Transverse colon (tissue), 4 donors: Measurements from ENCODE around the gene NHLH1.

Experiments
- EP300 ChIP-seq: sonication (generic); formaldehyde crosslinking; IDR thresholded peaks from one replicate; pipeline ENCODE4 v1.6.1; 2017; ENCODE audit warnings: antibody characterized with exemption, low read depth
- POLR2A ChIP-seq: fragments of 450-650 bp; IDR thresholded peaks from one replicate; pipeline ENCODE4 v1.6.1; 2016; ENCODE audit warnings: antibody characterized with exemption, mild to moderate bottlenecking, moderate library complexity
- POLR2AphosphoS5 ChIP-seq, 3 donors: sonication (generic); formaldehyde crosslinking; IDR thresholded peaks; one replicate each; pipeline ENCODE4 v1.6.1; 2016; ENCODE audit warnings: antibody characterized with exemption in 3 of 3
- TF ChIP-seq, protein P1 (sequence below), 5 experiments: fragments of 200-600 bp in 3 of 5; fragments of 450-650 bp in 2 of 5; sonication (generic) in 3 of 5; IDR thresholded peaks; 1 replicate in 2 of 5; 2 replicates in 3 of 5; pipeline ENCODE4 v1.5.1; 2016 to 2017; ENCODE audit warnings: antibody characterized with exemption in 5 of 5, inconsistent platforms in 3 of 5, mild to moderate bottlenecking in 2 of 5, moderate library complexity in 1 of 5

DNA sequence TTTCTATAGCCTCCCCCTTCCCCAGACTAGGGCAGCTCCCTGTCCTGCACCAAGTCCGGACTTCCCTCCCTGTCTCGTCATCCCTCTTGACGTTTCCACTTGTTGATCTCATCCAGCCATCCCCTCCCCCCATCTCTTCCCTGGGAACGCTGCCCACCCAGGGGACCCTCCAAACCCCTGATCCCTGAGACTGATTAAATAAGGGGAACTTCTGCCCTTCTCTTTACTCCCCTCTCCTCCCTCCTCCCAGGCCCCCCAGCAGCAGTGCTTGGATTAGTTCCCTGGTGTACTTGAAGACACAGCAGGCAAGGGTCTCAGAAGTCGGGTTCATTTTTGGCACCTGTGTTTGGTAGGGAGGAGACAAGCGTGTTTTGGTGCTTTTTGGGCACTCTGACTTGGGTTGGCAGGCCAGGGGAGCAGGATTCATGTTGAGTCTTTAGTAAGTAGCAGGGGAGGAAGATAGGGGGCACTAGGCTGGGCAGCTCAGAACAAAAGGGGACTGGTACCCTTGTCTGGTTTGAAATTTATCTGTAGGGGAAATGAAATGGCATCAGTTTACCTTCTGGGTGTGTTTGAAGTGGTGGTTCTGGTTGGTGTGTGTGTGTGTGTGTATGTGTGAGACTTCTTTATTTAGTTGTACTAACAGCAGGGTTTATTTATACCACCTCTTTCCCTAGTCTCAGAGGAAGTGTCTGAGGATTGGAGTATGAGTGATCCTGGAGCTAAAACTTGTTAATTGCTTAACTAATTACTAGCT, 44.6 kb downstream of the NHLH1 start:
- TF ChIP-seq, protein P1, sequence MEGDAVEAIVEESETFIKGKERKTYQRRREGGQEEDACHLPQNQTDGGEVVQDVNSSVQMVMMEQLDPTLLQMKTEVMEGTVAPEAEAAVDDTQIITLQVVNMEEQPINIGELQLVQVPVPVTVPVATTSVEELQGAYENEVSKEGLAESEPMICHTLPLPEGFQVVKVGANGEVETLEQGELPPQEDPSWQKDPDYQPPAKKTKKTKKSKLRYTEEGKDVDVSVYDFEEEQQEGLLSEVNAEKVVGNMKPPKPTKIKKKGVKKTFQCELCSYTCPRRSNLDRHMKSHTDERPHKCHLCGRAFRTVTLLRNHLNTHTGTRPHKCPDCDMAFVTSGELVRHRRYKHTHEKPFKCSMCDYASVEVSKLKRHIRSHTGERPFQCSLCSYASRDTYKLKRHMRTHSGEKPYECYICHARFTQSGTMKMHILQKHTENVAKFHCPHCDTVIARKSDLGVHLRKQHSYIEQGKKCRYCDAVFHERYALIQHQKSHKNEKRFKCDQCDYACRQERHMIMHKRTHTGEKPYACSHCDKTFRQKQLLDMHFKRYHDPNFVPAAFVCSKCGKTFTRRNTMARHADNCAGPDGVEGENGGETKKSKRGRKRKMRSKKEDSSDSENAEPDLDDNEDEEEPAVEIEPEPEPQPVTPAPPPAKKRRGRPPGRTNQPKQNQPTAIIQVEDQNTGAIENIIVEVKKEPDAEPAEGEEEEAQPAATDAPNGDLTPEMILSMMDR (IDR thresholded peaks at IDR 0.05), result no peak
- TF ChIP-seq POLR2A (no peak), EP300 (no peak), POLR2AphosphoS5 (IDR thresholded peaks at IDR 0.05) (no peak)
